Measurements from ENCODE around the gene SH3PXD2B. TPM values are rescaled to one million over a fixed set of nuclear protein-coding genes. Genes with fewer than 3 reads are reported as not detected.
"Not testable (repeated sequence)": the region's sequence is repeated elsewhere in the genome, so short reads cannot be mapped to it uniquely, and the experiment has no call there.

Gene SH3PXD2B
- total RNA-seq, 1 experiment from 2014 or later: 27.5 TPM

- TF ChIP-seq YY1 (IDR thresholded peaks at IDR 0.05; ENCODE audit: extremely low read depth, insufficient replicate concordance, low read depth, low read length): no peak
- no peak for TF ChIP-seq POLR2AphosphoS5 (IDR thresholded peaks at IDR 0.05; ENCODE audit: low read depth, low read length)
- TF ChIP-seq CTCF (IDR thresholded peaks at IDR 0.05 in 2 of 3, conservative IDR thresholded peaks at IDR 0.05 in 1 of 3; ENCODE audit: borderline replicate concordance in 1 of 3, insufficient read depth in 1 of 3, low read depth in 2 of 3, low read length in 2 of 3): no peak
Observed at GRCh38 chr5:172399336-172399735, 55.0 kb downstream of the SH3PXD2B start (continued).

GRCh38 chr5:172398645-172399044, 55.7 kb downstream of the SH3PXD2B start:
- POLR2A ChIA-PET; ATAC-seq; H3K4me2 ChIP-seq (ENCODE audit: low read length); H3K9me2 ChIP-seq (ENCODE audit: insufficient read depth); H2AFZ ChIP-seq (ENCODE audit: low read depth, low read length, poor library complexity, severe bottlenecking); H3K36me3 ChIP-seq (ENCODE audit: control insufficient read depth in 1 of 2, insufficient read depth in 2 of 2, low read length in 2 of 2); RAD21 ChIA-PET (ENCODE audit: low non-redundant PET in 1 of 2, low total read pairs in 2 of 2, uncharacterized antibody in 2 of 2, unreplicated experiment in 2 of 2); CTCF ChIA-PET; DNase-seq (ENCODE audit: low read depth, low spot score); H3K27ac ChIP-seq (ENCODE audit: low read depth, low read length); H3K9me3 ChIP-seq (ENCODE audit: control insufficient read depth in 1 of 2, insufficient read depth in 1 of 2, low read depth in 1 of 2, low read length in 2 of 2); H3K79me2 ChIP-seq (ENCODE audit: insufficient read depth, low read length); H4K20me1 ChIP-seq (ENCODE audit: insufficient read depth); H3K4me1 ChIP-seq (ENCODE audit: control insufficient read depth in 1 of 2, insufficient read depth in 2 of 2, low read length in 2 of 2); H3K4me3 ChIP-seq (replicated peaks in 1 of 2; ENCODE audit: low read depth in 1 of 2, low read length in 2 of 2); H3K27me3 ChIP-seq (ENCODE audit: insufficient read depth, low read length); BruUV-seq (replicated peaks); H3K9ac ChIP-seq (ENCODE audit: low read length); intact Hi-C loops (cut with micrococcal nuclease): not testable (repeated sequence)

GRCh38 chr5:172396994-172397393, 57.3 kb downstream of the SH3PXD2B start:
- CTCF ChIA-PET; H3K9ac ChIP-seq (ENCODE audit: low read length); H3K9me3 ChIP-seq (ENCODE audit: control insufficient read depth in 1 of 2, insufficient read depth in 1 of 2, low read depth in 1 of 2, low read length in 2 of 2); H3K27me3 ChIP-seq (ENCODE audit: insufficient read depth, low read length); H3K79me2 ChIP-seq (ENCODE audit: insufficient read depth, low read length); H4K20me1 ChIP-seq (ENCODE audit: insufficient read depth); H3K4me3 ChIP-seq (replicated peaks in 1 of 2; ENCODE audit: low read depth in 1 of 2, low read length in 2 of 2); H3K9me2 ChIP-seq (ENCODE audit: insufficient read depth); H3K4me1 ChIP-seq (ENCODE audit: control insufficient read depth in 1 of 2, insufficient read depth in 2 of 2, low read length in 2 of 2); H3K36me3 ChIP-seq (ENCODE audit: control insufficient read depth in 1 of 2, insufficient read depth in 2 of 2, low read length in 2 of 2); RAD21 ChIA-PET (ENCODE audit: low non-redundant PET in 1 of 2, low total read pairs in 2 of 2, uncharacterized antibody in 2 of 2, unreplicated experiment in 2 of 2); BruUV-seq (replicated peaks); intact Hi-C loops (cut with micrococcal nuclease); ATAC-seq; DNase-seq (ENCODE audit: low read depth, low spot score); H3K4me2 ChIP-seq (ENCODE audit: low read length); H3K27ac ChIP-seq (ENCODE audit: low read depth, low read length); H2AFZ ChIP-seq (ENCODE audit: low read depth, low read length, poor library complexity, severe bottlenecking); POLR2A ChIA-PET: not testable (repeated sequence)
- TF ChIP-seq CBX3 (IDR thresholded peaks at IDR 0.05; ENCODE audit: low read depth): 0 out of 2 replicates have a peak, but pooled peaks have one; percentile 17

Measured in HCT116 (cell line).